NCI-H2227 treated with DMSO at 0.1 percent for 48 hours (cell line): ENCODE results near the gene CIT.

Source experiments
- DNase-seq: peaks from one replicate; lab custom pipeline; 2025; lab: John Stamatoyannopoulos, UW

Gene CIT

DNA sequence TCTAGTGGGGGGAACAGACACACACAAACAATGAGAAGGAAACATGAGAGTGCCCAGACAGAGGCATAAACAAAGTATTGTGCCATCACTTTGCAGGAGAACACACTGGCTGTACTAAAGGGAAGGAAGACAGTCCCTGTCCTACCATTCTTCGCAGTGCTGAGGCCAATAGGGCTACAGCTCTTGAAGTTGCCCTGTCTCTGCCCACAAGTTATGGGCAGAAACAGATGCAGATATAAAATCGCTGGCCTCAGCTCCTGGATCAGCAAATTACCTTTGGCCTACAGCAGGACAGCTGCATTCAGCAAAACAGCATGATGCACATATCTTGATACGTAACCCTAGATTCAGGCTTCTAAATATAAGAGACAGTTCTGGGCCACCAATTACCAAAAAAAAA is 232.2 kb downstream of the CIT start:
- no peak for DNase-seq

DNA sequence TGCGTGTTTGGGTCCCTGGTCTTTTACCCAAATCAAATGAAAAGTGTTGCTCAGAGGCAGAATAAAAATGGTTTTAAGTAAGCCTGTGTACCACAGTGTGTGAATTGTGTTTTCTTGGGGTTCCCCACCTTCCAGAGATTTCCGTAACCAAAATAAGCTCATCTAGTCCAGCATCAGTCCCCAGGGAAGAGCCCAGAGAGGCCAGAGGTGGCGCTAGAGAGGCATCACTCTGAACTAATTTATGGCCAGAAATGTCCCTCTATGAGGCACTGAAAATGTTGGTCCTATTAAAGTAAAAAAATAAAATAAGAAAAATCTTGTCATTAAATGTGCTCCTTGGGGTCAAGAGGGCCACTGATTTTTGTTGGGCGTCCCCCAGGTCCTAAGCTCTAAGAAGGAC is 234.1 kb downstream of the CIT start:
- no peak for DNase-seq
